ENCODE data around the gene CAMK2N1.
"Not testable (repeated sequence)": the region's sequence is repeated elsewhere in the genome, so short reads cannot be mapped to it uniquely, and the experiment has no call there.

CAMK2N1 gene

GRCh38 chr1:20497506-20497905 is 11.5 kb upstream of the CAMK2N1 start:
- DNase-seq (ENCODE audit: extremely low spot score, insufficient read length, low read depth) (no peak), FAIRE-seq (no peak)

DNA sequence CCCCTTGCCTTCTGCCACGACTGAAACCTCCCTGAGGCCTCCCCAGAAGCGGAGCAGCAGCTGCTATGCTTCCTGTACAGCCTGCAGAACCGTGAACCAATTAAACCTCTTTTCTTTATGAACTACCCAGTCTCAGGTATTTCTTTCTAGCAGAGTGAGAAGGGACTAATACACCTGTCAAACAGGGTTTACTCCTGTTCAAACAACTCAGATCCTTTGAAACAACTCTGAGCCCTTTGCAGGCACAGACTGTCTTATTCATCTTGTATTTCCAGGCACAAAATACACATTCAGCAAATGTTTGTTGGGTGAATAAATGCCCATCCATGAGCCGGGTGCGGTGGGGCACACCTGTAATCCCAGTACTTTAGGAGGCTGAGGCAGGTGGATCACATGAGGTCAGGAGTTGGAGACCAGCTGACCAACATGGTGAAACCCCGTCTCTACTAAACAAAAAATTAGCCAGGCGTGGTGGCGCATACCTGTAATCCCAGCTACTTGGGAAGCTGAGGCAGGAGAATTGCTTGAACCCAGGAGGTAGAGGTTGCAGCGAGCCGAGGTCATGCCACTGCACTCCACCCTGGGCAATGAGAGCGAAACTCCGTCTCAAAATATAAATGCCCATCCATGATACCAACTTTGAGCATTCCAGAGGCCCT is 10.8 kb upstream of the CAMK2N1 start:
- not testable (repeated sequence) for DNase-seq (ENCODE audit: extremely low spot score, insufficient read length, low read depth); FAIRE-seq

DNA sequence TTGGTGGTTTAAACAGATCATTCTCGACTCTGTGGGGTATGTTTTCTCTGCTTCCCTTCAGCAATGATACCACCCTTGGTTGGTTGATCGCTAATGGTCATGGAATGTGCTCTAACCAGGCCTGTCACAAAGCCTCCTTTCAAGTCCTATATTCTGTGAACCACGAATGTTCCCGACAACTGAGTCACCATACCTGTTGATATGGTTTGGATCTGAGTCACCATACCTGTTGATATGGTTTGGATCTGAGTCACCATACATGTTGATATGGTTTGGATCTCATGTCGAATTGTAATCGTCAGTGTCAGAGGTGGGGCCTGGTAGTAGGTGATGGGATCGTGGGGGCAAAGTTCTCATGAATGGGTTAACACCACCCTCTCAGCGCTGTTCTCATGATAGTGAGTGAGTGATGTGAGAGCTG is 10.2 kb upstream of the CAMK2N1 start:
- FAIRE-seq (no peak), DNase-seq (ENCODE audit: extremely low spot score, insufficient read length, low read depth) (no peak)

GRCh38 chr1:20495661-20496060 is 9.7 kb upstream of the CAMK2N1 start:
- FAIRE-seq (no peak), DNase-seq (ENCODE audit: extremely low spot score, insufficient read length, low read depth) (no peak)

DNA sequence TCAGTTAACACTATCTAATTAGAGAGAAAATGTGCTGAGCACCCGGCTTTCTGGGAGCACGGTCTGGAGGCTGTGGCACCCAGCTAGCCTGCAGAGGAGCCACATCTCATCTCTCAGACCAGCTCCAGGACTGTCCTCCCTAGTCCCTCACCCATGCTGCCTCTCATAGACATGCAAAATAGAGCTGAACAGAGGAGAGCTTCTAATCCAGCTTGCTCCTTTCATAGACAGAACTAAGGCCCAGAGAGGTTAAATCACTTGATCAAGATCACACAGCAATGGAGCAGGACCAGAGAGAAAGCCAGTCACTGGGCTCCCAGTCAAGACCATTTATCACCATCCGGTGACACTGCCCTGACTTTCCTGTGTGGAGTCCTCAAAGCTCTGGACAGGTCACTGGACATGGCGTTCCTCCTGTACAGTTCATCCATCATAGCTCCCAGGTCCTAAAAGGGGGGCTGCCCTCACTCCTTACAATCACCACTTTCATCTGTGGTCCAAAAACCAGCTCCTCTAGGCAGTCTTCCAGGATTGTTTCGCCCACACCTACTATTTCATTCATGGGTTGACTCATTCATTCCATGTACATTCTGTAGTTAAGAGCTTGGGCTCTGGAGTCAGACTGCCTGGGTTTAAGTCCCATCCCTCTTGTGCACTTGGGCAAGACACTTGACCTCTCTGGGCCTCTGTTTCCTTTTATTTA is 8.8 kb upstream of the CAMK2N1 start:
- FAIRE-seq (no peak), DNase-seq (ENCODE audit: extremely low spot score, insufficient read length, low read depth) (no peak)

DNA sequence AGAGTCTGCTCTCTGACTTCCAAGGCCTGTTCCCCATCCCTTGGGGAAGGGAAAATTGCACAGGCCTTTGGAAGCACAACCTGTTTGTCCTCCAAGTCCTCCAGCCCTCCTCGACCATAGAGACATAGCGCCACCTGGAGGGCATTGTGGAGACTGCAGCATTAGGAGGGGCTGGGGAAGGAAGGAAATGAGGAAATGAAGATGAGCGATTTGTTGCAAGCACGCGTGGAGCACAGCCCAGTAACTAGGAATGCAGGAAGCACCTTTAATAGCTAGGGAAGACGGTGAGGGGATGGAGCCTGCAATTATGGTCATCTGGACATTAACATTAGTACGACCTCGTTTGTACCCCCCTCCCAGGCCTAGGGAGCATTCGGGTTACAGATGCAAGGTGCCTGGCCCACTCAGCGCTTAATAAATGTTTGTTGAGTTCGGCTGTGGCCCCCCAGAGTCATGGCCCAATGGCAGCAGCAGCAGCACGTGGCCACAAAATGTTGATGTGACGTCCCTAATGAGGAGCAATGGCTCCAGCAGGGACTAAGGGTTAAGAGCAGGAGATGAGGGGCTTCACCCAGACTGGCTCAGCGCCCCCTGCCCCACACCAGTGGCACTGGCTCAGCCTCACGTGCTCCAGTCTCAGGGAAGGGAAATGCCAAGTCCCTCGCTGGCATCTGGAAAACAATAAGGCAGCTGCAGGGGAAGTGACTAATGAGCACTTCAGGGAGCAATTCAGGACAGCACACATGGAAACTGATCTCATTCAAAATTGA is 8.0 kb upstream of the CAMK2N1 start:
- DNase-seq (ENCODE audit: extremely low spot score, insufficient read length, low read depth) (peak; percentile 75), FAIRE-seq (peak; percentile 93)

DNA sequence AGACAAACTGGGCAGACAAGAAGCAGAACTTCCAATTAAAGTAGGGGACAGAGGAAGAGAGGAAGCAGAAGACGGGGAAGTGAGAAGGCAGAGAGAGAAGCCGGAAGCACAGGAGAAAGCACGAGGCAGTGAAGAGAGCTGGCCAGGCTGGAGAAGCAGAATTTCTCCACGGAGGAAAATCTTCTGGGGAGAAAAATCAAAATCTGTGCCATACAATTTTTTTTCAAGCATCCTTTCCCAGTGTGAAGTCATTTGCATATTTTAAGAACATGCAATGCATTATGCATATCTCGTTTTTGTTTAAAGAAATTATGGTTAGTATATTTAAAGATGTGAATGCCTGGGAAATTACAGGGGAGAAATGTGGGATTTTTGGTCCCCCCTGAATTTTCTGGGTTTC is 7.3 kb upstream of the CAMK2N1 start:
- DNase-seq (ENCODE audit: extremely low spot score, insufficient read length, low read depth) (no peak), FAIRE-seq (no peak)

DNA sequence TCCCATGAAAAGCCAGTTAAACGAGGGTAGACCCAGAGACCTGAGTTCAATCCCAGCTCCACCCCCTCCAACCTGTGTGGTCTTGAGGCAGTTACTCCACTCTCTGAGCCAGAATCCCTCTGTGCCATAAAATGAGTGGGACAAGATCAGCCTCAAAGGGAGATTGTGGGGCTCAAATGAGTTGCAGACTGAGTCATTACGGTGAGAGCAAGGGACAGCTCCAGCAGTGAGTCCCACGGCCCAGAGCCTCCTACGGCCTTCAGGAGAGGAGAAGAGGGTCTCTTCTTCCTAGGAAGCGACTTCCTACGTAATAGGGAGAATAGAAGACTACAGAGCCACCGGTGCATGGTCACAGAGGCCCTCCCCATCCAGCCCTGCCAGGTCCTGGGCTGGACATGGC is 6.7 kb upstream of the CAMK2N1 start:
- FAIRE-seq (no peak), DNase-seq (ENCODE audit: extremely low spot score, insufficient read length, low read depth) (no peak)

DNA sequence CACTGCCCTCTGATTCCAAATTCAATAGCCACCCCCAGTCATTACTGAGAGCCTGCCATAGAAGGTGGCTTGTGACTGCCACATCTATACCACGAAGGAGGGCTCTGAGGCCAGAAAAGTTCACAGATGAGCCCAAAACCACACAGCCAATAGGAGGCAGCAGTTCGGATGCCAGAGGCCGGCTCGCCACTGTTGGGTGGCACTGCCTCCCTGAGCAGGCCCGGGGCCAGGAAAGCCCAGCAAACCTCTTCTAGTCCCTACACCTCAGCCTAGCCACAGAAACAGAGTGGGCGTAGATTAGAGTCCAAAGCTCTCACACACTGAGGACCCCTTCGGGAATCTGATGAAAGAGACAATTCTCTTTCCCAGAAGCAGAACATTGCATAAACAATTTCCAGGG is 5.9 kb upstream of the CAMK2N1 start:
- DNase-seq (ENCODE audit: extremely low spot score, insufficient read length, low read depth), result no peak
- FAIRE-seq, result no peak

DNA sequence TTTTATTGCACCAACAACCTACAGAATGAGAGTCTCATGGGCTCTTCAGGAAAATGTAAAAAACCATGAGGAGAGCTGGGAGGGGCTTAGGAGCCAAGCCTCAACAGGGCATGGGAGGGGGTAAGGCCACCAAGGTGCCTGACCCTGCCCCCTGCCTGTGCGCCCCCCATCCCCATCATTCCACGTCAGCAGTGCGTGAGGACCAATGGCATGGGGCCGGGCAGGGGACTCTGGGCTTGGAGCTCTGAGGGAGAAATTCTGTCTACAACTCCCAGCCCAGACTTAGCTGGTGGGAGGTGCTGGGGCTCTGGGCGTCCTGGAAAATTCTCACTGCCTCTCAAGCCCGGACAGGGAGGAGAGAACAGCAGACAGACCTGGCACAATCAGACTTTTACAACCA is 5.2 kb upstream of the CAMK2N1 start:
- no peak for FAIRE-seq
- no peak for DNase-seq (ENCODE audit: extremely low spot score, insufficient read length, low read depth)

GRCh38 chr1:20487236-20487590 is 1.2 kb upstream of the CAMK2N1 start:
- DNase-seq (ENCODE audit: extremely low spot score, insufficient read length, low read depth) (no peak), FAIRE-seq (no peak)

GRCh38 chr1:20486457-20487235 is 636 bp upstream of the CAMK2N1 start:
- FAIRE-seq (no peak), DNase-seq (ENCODE audit: extremely low spot score, insufficient read length, low read depth) (no peak)

DNA sequence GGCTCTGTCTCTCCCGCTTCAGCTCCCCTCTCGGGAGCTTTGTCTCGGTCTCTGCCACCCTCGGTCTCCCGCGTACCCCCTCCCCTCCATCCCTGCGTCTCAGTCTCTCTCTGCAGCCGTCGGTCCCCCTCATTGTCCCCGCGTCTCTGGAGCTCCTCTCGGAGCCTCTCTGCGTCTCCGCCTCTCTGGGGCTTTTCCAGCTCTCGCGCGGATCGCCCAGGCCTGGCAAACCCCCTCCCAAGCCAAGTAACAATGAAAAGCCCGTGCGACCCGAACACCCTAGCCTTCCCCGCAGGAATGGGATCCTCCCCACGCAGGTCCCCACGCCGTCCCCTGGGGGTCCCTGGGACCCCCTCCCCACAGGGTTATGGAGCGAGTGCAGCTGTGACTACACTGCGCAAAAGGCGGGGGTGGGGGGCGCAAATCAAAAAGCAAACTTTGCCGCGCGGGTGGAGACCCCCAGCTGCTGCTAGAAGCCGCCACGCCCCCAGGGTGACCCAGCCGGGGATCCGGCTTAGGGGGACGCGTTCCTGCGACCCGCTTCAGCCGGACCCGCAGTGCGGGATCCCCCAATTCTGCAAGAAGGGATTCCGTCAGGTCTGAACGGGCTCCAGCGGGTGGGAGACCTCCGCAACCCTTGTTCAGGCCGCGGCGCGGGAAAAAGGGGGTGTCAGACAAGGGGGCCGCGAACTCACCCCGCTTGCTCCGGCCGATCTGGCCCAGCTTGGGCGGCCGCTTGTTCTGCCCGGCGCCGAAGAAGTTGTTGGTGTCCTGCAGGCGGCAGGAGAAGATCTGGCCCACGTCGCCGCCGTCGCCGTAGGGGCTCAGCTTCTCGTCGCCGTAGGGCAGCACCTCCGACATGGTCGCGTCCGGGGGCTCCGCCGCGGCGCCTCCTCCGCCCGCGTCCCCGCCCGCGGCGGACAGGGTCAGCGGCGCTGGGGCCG is 1.2 kb downstream of the CAMK2N1 start:
- no peak for FAIRE-seq
- DNase-seq (ENCODE audit: extremely low spot score, insufficient read length, low read depth), result no peak

DNA sequence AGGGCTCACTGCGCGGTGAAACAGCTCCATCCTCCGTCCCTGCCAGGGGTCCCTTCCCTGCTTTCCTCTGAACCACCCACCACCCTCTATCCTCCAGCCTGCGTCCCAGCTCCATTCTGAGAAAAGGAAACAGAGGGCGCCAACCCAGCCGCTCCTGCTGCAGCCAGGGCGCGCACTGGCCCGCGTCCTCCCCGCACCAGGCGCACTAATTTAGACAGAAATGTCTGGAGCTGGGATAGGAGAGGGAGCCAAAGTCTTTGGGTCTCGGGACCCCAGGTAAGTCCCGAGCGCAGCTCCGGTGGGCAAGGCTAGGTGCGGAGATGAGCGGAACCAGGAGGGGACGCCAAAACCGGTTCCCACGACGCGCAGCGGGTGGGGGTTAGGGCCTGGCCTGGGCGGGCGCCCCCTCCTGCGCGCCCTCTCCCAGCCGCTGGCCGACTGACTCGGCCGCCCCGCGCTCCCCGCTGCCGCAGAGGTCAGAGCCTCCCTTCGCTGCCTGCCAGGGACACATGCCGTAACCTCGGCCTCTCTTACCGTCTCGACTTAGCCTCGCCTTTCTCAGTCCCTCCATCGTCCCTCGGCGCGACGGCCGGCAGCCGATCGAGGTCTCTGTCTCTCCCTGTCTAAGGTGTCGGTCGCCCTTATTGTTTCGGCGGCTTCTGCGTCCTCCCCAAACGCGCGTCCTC is 2.0 kb downstream of the CAMK2N1 start:
- FAIRE-seq, result no peak
- no peak for DNase-seq (ENCODE audit: extremely low spot score, insufficient read length, low read depth)

- DNase-seq (ENCODE audit: extremely low spot score, insufficient read length, low read depth) (no peak), FAIRE-seq (no peak)
Measured at GRCh38 chr1:20483098-20483832, 2.7 kb downstream of the CAMK2N1 start.

GRCh38 chr1:20481643-20482498 is 4.1 kb downstream of the CAMK2N1 start:
- no peak for FAIRE-seq
- no peak for DNase-seq (ENCODE audit: extremely low spot score, insufficient read length, low read depth)

GRCh38 chr1:20480951-20481617 is 4.9 kb downstream of the CAMK2N1 start:
- no peak for DNase-seq (ENCODE audit: extremely low spot score, insufficient read length, low read depth)
- no peak for FAIRE-seq

All from GM18507 (cell line).